GM18867 (cell line): ENCODE measurements around the gene NIN.
A peak's percentile ranks its signal among the peaks of the same experiment; 100 is the strongest.

Experiments
- ATAC-seq: cut with Tn5 transposase; IDR thresholded peaks from one replicate; pipeline ENCODE4 v1.9.1; 2021; ENCODE audit warnings: mild to moderate bottlenecking, moderate library complexity; ENCODE audit not compliant: unreplicated experiment

NIN gene

DNA sequence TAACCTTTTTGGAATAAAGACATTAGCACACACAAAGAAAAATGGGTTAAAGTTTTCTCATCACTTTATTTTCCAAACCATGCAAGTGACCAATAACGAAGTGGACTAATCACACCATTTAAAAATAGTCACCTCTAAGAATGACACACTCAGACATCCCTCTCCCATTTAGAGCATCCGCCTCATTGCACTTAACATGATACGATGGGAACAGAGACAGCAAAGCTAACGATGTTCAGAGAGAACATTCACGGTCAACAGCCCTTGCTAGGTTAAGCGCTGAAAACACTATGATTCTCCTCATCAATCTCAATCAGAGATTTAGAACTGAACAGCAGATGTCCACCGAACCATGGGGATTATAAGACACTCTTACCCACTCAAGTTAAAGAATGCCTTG, 35.8 kb downstream of the NIN start:
- ATAC-seq, result no peak

DNA sequence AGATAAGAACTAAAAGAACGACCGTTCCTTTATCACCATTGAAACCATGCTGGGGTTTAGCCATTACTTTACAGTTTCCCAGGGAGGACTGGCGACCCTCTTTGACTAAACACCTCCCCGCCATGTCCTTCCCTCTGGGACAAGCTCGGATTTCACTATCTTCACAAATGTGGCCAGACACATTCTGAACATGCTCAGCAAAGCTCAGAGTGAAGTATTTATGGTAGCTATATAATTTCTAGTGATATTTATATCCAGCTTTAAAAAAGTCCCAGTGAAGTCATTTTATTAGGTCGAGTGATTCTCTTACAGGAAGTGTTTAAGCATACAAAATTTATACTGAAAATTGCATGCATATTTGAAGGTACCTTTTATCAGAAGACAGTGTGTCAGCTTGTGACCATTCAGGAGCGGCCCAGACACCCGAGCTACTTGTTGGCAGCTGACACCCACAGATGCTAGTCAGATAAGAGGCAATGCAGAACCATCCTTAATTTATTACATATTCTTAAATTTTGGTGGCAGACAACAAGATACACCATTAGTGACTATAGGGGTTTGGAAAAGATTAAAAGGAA, 36.8 kb downstream of the NIN start:
- ATAC-seq, result no peak

DNA sequence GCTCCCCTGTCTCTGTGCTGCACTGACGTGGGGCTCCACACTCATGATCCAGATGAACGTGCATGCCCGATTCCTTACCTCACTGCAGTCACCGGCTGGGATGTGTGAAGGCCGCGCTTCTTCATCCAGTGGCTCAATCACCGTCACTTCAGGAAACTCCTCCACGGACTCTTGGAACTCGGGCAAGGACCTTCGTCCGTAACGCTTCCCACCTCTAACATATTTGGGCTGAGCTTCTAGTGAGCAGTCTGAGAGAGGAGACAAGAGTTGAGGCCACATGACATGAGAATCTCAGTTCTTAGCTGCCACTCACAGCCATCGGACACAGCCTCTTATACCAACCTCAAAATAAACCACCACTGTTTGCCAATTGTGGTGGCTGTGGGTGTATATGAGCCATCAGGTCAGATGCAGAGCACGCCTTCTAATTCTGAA, 38.3 kb downstream of the NIN start:
- ATAC-seq, result peak; percentile 40

GRCh38 chr14:50792051-50792477, 38.9 kb downstream of the NIN start:
- no peak for ATAC-seq

DNA sequence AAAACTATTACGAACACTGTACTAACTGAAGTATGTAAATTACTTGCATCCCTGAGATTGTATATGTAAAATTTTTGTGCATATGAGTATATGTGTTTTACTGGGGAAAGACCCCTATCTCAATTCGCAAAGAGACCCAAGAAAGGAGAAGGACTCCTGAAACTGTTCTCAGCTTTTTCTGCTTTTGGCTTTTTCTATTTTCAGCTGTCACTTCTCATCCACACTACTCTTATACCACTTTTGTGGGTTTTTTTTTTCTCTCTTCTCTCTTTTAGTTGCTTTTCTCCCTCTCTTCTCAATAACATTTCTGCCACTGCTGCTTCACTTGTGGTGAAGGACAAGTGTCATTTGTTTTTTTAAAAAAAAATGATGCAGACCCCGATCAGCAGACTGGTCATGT, 39.8 kb downstream of the NIN start:
- ATAC-seq, result peak; percentile 22

DNA sequence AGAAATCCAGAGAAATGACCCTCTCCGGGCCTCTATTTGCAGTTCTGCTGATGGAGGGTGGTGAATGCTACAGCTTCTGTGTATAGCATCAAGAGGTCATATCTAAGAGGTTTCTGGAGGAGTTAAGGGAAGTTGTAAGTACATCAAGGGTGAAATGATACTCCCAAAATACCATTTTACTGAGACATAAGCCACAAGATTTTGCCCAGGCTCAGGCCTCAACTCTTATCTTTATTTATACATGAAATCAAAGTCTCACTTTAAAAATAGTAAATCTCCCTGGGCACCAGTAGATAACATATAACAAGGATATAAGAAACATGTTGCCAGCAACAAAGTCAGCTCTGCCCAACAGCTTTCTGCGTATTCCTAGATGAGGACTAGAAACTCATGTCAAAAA, 40.4 kb downstream of the NIN start:
- no peak for ATAC-seq

DNA sequence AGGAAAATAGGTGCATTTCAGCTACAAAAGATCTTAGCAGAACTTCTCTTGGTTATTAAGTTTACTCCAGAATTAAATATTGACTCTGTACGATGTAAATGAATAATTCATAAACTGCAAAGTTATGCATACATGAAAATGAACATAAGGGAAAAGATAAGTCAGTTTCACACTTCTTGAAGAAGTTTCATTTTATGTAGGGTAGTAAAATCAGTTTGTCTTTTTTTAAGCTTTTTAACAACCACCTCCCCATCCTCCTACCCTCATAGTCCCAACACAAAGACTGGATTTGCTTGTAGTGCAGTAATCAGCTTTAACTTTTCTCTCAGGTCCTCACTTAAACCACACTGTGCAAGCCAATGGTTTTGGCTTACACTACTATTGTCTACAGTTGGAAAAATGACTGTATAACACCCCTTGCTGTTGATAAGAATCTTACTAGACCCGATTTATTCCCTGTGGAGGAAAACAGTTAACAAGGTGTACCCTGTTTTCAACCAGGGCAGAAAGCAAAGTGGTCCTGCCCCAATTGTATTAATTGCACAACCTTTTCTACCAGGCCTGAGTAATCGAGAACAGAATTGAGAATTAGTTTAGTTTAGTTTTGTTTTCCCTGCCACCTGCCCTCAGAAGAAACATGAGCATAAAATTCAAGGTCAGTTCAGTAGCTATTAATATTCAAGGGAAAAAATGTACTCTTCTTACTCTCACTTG, 44.1 kb downstream of the NIN start:
- ATAC-seq, result no peak

DNA sequence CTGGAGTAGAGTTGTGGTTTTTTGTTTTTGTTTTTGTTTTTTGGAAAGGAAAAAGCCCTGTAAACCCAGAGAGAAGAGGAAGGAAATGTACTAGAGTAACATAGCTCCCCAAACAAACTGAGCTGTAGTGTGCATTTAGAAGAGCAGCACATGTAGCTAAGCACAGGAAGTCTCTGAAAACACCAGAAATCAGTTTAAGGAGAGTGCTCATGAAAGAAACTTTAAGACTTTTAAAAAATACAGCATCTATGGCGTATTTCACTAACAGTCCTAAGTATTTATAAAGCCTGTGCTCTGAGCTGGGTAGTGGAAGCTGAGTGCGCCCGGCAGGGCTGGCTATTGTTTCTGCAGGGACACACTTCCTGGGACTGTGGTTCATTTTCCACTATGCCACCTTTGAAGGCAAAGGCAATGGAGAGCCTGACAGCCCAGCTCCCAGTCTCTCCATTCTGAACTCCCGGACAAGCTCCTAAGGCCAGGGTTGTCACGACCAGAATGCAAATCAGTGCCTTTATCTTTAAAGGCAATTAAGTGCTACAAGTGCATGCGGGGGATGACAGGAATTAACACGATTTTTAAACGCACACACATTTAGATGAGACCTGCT, 45.4 kb downstream of the NIN start:
- no peak for ATAC-seq

- no peak for ATAC-seq
Measured at GRCh38 chr14:50784683-50785456, 46.1 kb downstream of the NIN start.

GRCh38 chr14:50783563-50783962, 47.4 kb downstream of the NIN start:
- no peak for ATAC-seq

GRCh38 chr14:50780393-50780792, 50.6 kb downstream of the NIN start:
- no peak for ATAC-seq

GRCh38 chr14:50778721-50779483, 52.1 kb downstream of the NIN start:
- no peak for ATAC-seq

DNA sequence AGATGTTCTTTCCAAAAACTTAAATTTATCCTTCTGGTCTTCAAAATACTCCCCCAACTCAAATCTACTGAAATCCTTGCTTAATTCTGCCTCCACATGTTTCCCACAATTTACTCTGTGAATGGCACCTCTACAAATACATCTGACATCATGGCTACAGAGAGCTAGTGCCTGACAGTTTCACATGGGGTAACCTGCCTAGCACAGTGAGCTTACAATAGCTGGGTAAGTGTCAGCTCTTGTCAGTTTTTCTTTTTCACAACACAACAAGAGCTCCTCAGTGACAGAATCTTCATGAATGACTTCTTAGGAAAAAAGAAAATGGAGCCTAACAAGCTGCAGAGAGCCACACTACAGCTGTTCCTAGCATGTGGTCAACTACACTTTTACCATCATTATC, 54.4 kb downstream of the NIN start:
- no peak for ATAC-seq

DNA sequence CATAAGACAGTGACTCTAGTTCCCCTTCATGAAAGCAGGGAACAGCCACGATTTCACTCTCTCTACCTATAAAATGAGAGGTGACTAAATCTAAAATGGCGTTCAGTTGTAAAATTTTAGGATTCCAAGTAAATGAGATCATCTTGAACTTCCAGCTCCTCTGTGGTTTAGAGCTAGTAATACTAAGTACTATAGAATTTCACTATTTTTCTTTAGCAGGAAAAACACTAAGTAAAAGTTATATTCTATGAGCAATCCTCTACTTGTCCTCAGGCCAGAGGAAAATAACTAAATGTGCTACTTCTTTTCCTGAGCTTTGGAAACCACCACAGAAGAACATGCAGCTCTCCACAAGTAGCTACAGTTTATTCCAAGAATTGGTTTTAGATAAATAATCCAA, 55.6 kb downstream of the NIN start:
- no peak for ATAC-seq

DNA sequence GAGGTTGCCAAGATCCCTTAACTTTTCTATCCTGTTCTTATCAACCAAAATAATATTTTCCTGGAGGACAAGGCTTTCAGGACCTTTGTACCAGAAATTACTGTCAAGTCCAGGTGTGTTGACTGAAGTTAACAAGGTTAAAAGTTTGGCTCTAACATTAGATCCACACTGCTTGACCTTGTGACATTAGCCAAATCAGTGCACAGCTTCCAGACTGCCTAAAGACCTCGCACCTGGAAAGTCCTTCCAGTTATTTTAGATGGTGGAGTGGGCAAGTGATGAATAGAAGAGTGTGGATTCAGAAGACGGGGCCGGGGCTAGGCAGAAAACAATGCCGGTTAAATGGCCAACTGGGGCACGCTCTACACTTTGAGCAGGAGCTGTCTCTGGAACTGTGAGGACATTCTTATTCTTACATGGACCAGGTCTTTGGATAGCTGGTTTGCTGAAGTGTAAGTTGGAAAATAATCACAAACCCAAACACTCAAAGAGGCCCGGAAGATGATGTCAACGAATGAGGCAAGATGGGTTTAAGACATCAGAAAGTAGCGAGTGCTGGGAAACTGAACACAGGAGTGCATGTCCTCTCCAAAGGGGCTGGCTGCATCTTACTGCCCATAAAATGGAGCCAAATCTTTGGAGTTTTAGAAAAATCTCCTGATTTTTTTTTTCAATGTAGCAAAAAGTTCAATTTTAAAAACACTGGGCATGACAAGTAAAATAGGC, 56.3 kb downstream of the NIN start:
- ATAC-seq, result no peak

DNA sequence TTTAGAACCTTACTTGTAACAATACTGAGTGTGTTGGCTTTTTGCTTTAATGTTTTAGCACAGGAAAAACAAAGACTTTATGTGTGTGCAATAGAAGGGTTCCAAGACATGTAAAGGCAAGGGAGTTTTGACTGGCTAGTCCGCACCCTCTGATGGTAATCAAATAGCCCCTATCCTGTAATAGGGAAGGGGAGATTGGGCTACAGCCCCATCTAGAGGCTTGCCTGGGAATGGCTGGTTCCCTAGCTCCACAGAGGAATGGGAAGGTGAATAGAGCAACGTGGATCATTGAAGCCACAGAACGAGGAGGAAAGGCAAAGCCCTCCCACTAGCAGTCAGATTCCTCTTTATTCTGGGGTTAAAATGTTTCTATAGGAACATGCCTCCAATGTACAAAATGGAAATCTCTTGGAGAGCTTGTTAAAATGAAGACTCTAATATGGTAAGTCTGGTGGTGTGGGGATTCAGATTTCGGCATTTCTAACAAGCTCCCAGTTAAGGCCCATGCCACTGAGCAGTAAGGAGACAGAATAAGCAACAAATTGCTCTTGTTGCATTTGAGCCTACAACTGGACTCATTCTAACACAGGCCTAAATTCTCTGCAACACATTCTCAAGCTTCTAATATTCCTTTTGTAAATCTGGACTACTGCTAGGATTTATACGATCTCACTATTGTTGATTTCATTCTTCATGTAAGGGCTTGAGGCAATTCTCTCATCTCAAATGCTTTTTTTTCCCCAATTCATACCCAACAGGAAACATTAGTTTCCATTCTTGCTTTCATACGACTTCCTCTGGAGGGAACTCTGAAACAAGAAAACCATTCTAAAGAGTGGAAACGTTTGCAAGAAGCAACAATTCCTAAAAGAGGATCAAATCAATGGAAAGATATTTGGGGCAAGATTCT, 57.1 kb downstream of the NIN start:
- ATAC-seq, result no peak

DNA sequence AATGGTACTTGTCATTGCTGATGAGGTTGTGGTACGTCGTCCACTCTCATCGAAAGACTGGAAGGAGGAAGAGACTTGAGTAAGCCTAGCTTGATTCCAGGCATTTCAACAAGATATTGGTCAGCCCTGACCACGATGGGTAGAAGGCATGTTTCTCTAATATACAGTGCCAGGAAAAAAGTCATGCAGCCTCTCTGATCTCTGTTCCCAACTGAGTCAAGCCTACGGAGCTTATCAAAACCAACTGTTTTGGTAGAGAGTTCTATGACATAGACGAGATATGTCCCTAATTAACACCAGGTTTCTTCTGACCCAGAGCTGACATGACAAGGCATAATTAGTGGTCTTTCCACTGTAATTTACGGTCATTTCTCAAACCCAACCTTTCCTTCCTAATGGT, 58.5 kb downstream of the NIN start:
- no peak for ATAC-seq

DNA sequence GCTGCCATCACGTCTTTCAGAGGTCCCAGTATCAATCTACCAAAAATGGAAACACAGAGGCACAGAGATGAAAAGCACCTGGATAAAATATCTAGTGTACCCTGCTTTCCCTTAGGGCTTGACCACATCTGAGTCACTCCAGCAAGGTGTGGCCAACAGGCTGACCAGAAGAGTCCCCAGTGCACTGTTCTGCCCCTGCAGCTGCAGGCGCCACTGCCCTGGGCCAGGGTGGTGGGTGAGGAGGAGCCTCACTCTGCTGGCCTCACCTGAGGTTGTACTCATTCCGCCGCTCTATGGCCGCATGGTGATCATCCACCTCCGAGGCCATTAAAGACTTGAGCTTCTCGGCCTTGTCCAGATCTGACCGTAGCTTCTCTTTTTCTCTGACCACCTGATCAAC, 60.4 kb downstream of the NIN start:
- ATAC-seq, result no peak

- ATAC-seq, result no peak
Measured at GRCh38 chr14:50769863-50770500, 61.0 kb downstream of the NIN start.
